Keratinocyte (primary cell): ENCODE measurements around the gene NCK1. TPM values are rescaled to one million over a fixed set of nuclear protein-coding genes. Genes with fewer than 3 reads are reported as not detected.

ENCODE experiments used
- DNase-seq: peaks from one replicate; pipeline ENCODE4 v3.0.0-alpha.2; 2011; ENCODE audit warnings: low read depth, missing footprints, low spot score
- FAIRE-seq: peaks from 2 replicates; lab custom pipeline; 2011; peaks lifted over from hg19 to GRCh38; lab: Jason Lieb, UNC
- H2AFZ ChIP-seq: 2 replicates; pipeline ENCODE4 v1.6.0; 2012; ENCODE audit warnings: low read length, control low read depth, inconsistent platforms; ENCODE audit not compliant: control insufficient read depth
- H3K27ac ChIP-seq: 2 replicates; pipeline ENCODE4 v1.5.1; 2011; ENCODE audit warnings: low read length; ENCODE audit not compliant: control insufficient read depth, insufficient read depth
- H3K27me3 ChIP-seq: 3 replicates; pipeline ENCODE4 v1.6.0; 2011; ENCODE audit warnings: low read length; ENCODE audit not compliant: control insufficient read depth, insufficient read depth; ENCODE audit errors: extremely low read depth
- H3K36me3 ChIP-seq, 2 experiments: 2 replicates in 1 of 2; 3 replicates in 1 of 2; pipeline ENCODE4 v1.5.1; 2011; ENCODE audit warnings: low read length in 2 of 2, mild to moderate bottlenecking in 1 of 2; ENCODE audit not compliant: control insufficient read depth in 2 of 2, insufficient read depth in 2 of 2; ENCODE audit errors: extremely low read depth in 1 of 2
- H3K4me1 ChIP-seq: 3 replicates; pipeline ENCODE4 v1.5.1; 2011; ENCODE audit warnings: low read length; ENCODE audit not compliant: control insufficient read depth, insufficient read depth; ENCODE audit errors: extremely low read depth
- H3K4me2 ChIP-seq: 3 replicates; pipeline ENCODE4 v1.6.0; 2011; ENCODE audit warnings: low read depth, low read length; ENCODE audit not compliant: control insufficient read depth, insufficient read depth; ENCODE audit errors: extremely low read depth
- H3K4me3 ChIP-seq, 3 experiments: fragments of 200-600 bp in 1 of 3; sonication (generic) in 1 of 3; 2 replicates in 2 of 3; 3 replicates in 1 of 3; pipeline ENCODE4 v1.5.1; 2011 to 2016; ENCODE audit warnings: low read length in 3 of 3, mild to moderate bottlenecking in 3 of 3, control low read depth in 2 of 3, inconsistent platforms in 1 of 3, low read depth in 1 of 3, mixed read lengths in 1 of 3, mixed run types in 1 of 3, moderate library complexity in 1 of 3; ENCODE audit not compliant: control insufficient read depth in 2 of 3, insufficient read depth in 2 of 3; ENCODE audit errors: extremely low read depth in 1 of 3
- H3K79me2 ChIP-seq: 2 replicates; pipeline ENCODE4 v1.6.0; 2012; ENCODE audit warnings: low read length; ENCODE audit not compliant: control insufficient read depth, insufficient read depth
- H3K9ac ChIP-seq: 3 replicates; pipeline ENCODE4 v1.6.0; 2011; ENCODE audit warnings: low read length; ENCODE audit not compliant: control insufficient read depth, insufficient read depth; ENCODE audit errors: extremely low read depth
- H3K9me1 ChIP-seq: 3 replicates; pipeline ENCODE4 v1.6.0; 2011; ENCODE audit warnings: low read length; ENCODE audit not compliant: control insufficient read depth, insufficient read depth; ENCODE audit errors: extremely low read depth
- H3K9me3 ChIP-seq: 2 replicates; pipeline ENCODE4 v1.5.1; 2012; ENCODE audit warnings: low read depth, low read length; ENCODE audit not compliant: control insufficient read depth
- H4K20me1 ChIP-seq: 3 replicates; pipeline ENCODE4 v1.6.0; 2011; ENCODE audit warnings: low read length; ENCODE audit not compliant: control insufficient read depth, insufficient read depth; ENCODE audit errors: extremely low read depth
- CTCF ChIP-seq, 3 experiments: IDR thresholded peaks in 1 of 3; conservative IDR thresholded peaks in 1 of 3; optimal IDR thresholded peaks in 1 of 3; 2 replicates in 2 of 3; 3 replicates in 1 of 3; pipeline versions ENCODE3 to v1.5.1; 2011; ENCODE audit warnings: low read length in 3 of 3, mild to moderate bottlenecking in 3 of 3, moderate library complexity in 2 of 3, control low read depth in 1 of 3, inconsistent platforms in 1 of 3; ENCODE audit not compliant: insufficient read depth in 2 of 3; ENCODE audit errors: extremely low read depth in 1 of 3
- EZH2 ChIP-seq: IDR thresholded peaks from one replicate; pipeline ENCODE4 v1.6.1; 2012; ENCODE audit warnings: inconsistent platforms, mild to moderate bottlenecking, low read length, moderate library complexity
- dilution Hi-C: fragments of 300-500 bp; cut with MboI; formaldehyde crosslinking; loops from one replicate; pipeline ENCODE4 v1.7.0; 2020; ENCODE audit warnings: low sequenced_read_pairs; ENCODE audit not compliant: extremely low pct_ligation_motif_present
- polyA plus RNA-seq, 5 experiments: library from polyadenylated mRNA; depleted of rRNA in 3 of 5; stranded (reverse) in 3 of 5; stranded (forward) in 1 of 5; unstranded in 1 of 5; fragments of >200 nt; gene quantifications; 1 replicate in 1 of 5; 2 replicates in 3 of 5; 3 replicates in 1 of 5; pipeline versions ENCODE4 v1.2.1 to v1.2.3, GENCODE V29; 2011 to 2012; ENCODE audit warnings: missing spikeins in 2 of 5, low read depth in 1 of 5, low replicate concordance in 1 of 5

The NCK1 gene
- polyA plus RNA-seq, 1 donor (not counting 4 experiments of a cell fraction or from before 2014, with no cell fraction given), result 57.9 TPM

GRCh38 chr3:136974670-136975069 is 112.7 kb downstream of the NCK1 start:
- peaks cover 89% of the 10 kb centered on the region for H3K79me2 ChIP-seq
- FAIRE-seq (no peak), DNase-seq (no peak)
- H3K4me3 ChIP-seq, result no peak overlapping the region
- no peaks in the 10 kb centered on the region for H3K27me3 ChIP-seq
- no peaks in the 10 kb centered on the region for H3K9me3 ChIP-seq
- H3K9me1 ChIP-seq, result peaks cover 4% of the 10 kb centered on the region
- H4K20me1 ChIP-seq, result peaks cover 11% of the 10 kb centered on the region
- no peak overlapping the region for H3K27ac ChIP-seq
- H3K4me1 ChIP-seq, result peaks cover 10% of the 10 kb centered on the region
- TF ChIP-seq CTCF (optimal IDR thresholded peaks at IDR 0.05 in 1 of 3, IDR thresholded peaks at IDR 0.05 in 1 of 3, conservative IDR thresholded peaks at IDR 0.05 in 1 of 3; ENCODE audit: extremely low read depth in 1 of 3, insufficient read depth in 2 of 3, low read length in 3 of 3) (no peak), EZH2 (no peak)
- no peak overlapping the region for H3K9ac ChIP-seq
- no peak overlapping the region for H2AFZ ChIP-seq
- dilution Hi-C loops, result no loop called here
- H3K4me2 ChIP-seq, result no peak overlapping the region
- peaks cover 11 to 19% of the 10 kb centered on the region in 2 experiments for H3K36me3 ChIP-seq

- Histone ChIP-seq H3K9me3 (no peaks in the 10 kb centered on the region), H3K4me2 (no peak overlapping the region), H3K36me3 (peaks cover 35 to 48% of the 10 kb centered on the region in 2 experiments), H3K27me3 (no peaks in the 10 kb centered on the region), H3K27ac (no peak overlapping the region), H3K9ac (no peak overlapping the region), H2AFZ (no peak overlapping the region), H4K20me1 (peaks cover 16% of the 10 kb centered on the region), H3K4me3 (no peak overlapping the region), H3K79me2 (peaks cover 72% of the 10 kb centered on the region), H3K4me1 (peaks cover 22% of the 10 kb centered on the region), H3K9me1 (peaks cover 8% of the 10 kb centered on the region)
- DNase-seq (no peak), FAIRE-seq (no peak)
- dilution Hi-C loops, result no loop called here
- TF ChIP-seq CTCF (optimal IDR thresholded peaks at IDR 0.05 in 1 of 3, IDR thresholded peaks at IDR 0.05 in 1 of 3, conservative IDR thresholded peaks at IDR 0.05 in 1 of 3; ENCODE audit: extremely low read depth in 1 of 3, insufficient read depth in 2 of 3, low read length in 3 of 3) (no peak), EZH2 (no peak)
Observed at GRCh38 chr3:136979204-136979603, 117.2 kb downstream of the NCK1 start.
